RKO (cell line): ENCODE measurements around the gene ZFAND3.

ENCODE experiments used
- DNase-seq: peaks from one replicate; pipeline ENCODE4 v3.0.0-alpha.2; 2016; ENCODE audit warnings: low spot score

ZFAND3 gene

DNA sequence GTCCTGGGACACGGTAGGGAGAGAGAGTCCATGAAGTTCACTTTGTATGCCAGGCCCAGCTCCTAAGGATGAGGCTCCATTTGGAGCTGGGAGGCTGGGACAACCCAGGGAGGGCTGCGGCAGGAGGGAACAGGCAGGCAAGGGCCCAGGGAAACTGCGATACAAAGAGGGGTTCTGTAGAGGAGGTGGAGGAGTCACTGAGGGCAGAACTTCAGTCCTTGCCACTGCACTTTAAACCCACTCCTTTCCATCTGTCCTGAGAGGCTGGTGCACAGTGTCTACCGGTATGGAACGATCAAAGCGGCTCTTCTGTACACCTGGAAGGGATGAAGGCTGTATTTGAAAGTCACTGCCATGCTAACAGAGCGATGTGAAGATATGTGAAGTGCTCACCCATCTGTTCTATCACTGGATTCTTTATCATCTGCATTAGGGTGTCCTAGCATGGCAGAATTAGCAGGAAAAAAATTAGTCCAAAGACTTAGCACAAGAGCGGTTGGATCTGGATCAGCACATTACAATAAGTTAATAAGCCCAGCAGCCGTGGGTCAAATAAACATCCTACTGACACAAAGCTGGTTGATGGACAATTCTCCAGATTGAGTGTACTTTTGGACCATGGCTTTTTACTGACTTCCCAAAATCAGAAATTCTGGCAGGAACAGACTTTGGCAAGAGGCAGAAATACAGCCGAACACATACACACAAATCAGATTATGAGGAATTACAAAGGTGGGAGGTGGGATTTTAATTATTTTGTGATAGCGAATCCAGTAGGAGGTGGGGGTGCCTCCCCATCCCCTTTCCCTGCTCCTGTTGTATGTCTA lies 20.9 kb upstream of the ZFAND3 start:
- DNase-seq: no peak

DNA sequence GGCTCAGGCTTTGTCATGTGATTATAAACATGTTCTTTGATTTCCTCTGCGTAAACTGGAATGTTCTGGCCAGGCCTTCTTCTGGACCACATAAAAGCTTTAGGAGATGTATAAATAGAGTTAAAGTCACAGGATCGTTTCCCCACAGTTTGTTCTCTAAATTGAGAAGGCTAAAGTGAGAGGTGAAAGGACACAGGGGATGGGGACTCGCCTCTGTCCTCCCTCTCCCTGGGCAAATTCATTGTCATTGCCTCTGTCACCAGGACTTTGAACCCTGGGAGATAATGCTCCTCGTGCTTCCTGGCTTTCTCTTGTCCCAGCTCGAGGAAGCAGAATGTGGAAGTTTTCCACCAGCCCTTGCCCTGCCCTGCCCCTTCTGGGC lies 20.3 kb upstream of the ZFAND3 start:
- DNase-seq: no peak

DNA sequence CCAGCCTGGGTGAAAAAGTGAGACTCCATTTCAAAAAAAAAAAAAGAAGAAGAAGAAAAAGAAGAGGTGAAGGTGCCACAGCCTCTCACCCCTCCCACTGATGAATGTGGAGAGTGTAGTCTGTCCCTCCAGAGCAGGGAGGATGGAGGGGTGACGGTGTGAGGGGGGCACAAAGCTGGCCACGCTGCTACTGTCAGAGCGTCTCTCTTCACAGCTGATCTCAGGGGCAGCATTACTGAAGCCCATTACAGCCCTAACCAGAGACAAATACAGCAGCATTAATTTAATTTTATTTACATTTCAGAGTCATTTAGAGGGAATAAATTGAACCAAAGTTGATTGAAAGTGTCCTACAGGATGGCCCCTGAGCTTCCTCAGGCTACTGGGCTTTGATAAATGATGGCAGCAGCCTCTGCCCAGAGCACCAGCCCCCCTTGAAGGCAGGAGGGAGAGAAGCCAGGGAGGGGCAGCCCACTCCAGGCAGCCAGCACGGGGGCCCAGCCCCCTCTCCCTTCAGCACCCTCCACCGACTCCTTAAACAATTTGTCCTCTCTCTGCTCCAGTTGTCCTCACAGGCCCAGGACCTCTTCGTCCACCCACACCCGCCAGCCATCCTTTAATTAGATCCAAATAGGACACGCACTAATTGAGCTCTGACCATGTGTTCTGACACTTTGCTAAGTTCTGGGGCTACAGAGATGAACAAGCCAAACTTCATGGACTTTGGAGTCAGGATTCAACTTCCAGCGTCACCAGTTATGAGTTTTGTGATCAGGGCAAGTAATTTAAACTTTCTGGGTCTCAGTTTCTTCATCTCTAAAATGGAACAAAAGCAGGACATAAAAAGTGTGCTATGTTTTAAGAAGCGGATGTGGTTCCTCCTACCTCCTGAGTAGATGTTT lies 18.6 kb upstream of the ZFAND3 start:
- no peak for DNase-seq

DNA sequence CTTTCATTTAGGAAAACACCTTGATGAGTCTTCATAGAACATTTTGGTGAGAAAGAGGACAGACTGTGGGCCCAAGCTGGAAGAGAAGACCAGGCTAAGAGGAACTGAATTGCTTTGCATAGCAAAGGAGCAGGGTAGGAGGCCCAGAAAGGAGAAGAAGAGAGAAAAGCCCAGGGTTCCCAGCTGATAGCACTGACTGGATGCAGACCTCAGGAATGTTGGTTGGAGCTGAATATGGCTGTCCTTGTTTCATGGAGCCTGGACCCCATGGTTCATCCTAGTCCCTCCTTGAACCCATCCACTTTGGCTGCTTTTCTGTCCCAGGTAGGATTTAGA lies 18.0 kb upstream of the ZFAND3 start:
- no peak for DNase-seq

DNA sequence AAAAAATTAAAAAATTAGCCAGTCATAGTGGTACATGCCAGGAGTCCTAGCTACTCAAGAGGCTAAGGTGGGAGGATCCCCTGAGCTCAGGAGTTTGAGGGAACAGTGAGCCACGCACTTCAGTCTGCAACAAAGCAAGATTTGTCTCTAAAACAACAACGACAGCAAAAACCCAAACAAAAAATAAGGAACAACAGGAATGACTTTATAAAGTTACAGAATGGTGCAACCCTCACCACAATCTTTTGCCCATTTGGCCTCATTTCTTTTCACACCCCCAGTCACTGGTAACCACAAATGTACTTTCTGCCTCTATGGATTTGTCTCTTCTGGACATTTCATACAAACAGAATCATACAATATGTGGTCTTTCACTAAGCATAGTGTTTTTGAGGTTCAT lies 16.7 kb upstream of the ZFAND3 start:
- no peak for DNase-seq

DNA sequence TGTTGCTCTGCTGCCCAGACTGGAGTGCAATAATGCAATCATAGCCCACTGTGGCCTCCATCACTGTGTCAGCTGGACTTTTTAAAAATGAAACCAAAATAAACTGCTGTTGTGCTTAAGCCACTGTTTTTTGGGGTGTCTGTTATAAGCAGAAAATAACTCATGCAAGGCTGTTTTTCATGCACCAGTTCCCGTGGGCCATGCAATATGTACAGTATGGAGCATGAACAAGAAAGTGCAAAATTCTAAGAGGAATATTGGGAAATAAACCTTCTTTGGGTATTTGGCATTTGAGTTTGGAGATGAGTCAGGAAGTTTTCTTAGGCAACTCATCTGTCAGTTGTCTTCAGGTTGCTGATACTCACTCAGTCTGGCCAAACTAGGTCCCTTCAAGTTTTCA lies 14.9 kb upstream of the ZFAND3 start:
- DNase-seq: no peak

DNA sequence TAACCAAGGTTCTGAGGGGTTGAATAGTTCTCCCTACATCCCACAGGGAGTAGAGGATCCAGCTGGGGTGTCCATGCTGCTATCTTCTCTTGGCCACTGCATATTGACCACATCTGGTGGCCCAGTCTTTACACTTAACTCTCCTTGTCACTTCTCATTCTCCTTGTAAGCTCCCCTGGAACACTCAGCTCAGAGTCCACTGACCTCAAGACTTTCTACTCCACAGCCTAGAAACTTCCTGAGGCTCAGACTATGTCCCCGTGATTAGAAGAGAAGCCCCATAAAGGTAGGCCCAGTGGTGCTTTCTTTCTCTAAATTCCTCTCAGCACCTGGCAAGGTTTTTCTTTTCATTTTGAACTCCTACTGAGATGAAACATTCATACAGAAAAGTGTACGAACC lies 13.3 kb upstream of the ZFAND3 start:
- no peak for DNase-seq

DNA sequence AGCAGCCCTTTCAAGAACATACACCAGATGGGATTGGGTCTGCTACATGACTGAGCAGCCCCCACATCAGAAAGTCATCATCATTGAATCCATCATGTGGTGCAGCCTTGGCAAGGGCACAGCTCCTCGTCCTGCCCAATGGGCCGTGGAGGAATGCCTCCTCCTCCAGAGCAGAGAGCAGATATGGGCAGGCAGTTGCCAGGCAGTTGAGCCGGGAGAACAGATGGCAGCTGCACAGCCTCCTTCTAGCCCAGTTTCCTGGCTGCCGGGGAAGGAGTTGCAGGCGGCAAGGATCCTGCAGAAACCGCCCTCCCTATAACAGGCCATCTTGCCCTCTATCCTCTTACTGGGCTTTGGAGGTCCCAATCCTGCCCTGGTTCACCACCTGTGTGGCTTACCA lies 11.9 kb upstream of the ZFAND3 start:
- DNase-seq: no peak

DNA sequence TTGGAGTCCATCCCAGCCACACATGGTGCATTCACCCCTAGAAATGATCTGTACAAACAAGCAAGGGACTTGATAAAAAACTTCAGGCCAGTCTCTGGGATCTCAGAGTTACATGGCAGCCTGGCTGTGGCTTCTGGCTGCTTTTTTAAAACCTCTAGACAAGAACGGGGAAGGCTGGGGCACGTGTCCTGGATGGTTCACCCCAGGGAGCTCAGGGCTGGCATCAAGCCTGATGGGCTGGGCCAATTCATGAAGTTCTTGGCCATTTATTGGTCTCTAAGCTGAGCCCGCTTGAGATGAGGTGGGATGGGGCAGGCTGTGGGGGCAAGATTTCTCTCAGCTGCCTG lies 10.4 kb upstream of the ZFAND3 start:
- DNase-seq: no peak

DNA sequence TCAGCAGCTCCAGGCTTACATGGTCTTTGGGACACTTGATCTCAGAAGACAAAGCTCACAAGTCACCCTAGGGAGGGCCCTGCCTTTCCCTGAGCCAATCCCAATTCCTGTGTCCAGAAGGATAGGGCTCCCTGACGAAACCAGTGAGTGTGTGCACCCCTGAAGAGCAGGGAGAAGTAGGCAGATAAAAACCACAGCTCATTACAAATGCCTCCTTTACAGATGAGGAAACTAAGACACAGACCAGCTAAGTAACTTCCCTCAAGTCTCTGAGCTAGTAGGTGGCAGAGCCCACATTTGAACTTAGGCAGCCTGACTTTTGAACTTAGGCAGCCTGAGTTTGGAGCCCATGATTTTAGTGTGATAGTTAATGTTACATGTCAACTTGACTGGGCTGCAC lies 6.7 kb upstream of the ZFAND3 start:
- DNase-seq: no peak

DNA sequence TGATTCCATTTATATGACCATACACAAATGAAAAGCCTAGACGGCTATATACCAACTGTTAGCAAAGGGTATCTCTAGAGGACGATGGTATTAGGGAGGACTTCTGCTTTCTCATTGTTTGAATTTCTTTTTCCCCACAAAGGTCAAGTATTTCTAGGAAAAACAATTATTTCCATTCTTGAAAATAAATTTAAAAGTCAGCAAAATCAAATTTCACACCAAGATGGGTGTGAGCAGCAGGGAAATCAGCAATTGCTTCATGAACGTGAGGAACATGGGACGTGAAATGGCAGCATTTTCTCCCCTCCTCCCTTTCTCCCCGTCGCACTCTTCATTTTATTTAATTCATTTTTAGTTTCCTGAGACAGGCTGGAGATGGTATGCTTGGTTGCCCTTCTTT lies 5.2 kb upstream of the ZFAND3 start:
- no peak for DNase-seq

DNA sequence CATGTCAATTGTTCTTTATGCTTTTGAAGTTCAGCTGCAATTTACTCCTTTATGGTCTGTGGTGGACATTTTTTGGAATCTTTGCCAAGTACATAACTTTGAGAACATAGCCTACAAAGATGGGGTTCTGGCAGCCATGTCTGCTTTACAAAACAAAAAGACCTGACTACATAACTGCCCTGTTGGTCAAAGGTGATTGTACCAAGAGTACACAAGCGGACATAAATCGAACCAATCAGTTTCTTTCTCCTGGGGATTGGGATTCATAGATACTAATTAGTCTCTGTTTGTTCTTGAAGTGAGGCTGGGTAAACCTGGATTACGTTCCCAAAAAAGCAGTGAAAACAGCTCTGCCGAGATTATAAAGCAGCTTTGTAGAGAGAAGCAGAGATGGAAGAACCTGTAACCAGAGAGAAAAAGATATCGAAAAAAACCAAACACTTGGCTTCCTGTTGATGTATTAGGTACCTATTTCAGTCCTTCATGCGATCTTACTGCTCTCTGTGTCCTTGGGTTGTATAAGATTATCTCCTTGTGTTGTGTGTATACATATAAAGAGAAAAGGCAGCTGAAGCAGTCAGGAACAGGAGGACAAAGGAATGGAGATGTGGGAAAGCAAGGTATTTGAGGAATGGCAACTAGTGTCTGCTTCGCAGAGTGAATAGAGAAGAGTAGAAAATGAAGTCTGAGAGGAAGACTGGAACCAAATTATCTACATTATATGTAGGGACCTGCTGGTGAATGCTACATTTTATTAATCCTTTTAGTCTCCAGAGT lies 2.7 kb upstream of the ZFAND3 start:
- DNase-seq: no peak

DNA sequence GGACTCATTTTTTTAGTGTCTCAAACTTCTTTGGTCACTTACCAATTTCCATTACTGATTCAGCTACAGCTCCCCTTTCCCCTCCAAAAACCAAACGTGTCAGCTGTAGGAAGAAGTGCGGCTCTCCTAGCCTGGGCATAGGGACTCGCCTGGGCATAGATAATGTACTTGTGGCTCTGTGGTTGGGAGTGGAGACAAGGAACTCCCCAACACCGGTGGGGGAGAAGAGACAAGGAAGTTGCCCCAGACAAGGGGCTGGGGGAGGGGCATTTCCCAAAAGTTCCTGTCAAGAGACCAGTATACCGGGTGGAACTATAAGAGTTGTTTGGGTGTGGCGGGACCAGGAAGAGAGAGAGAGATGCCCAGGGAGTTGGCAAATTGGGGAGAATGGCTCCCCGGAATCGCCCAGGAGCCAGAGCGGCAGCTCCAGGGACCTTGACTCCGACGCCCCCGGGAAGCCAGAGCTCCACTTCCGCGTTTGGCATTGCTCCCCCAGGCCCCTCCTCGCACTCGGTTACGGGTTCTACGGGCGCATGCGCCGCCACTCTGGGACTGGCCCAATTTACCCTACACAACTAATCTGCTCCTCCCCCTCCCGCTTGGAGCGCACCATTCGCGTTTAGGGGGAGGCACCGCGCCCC lies 871 bp upstream of the ZFAND3 start:
- DNase-seq: peak; percentile 98

DNA sequence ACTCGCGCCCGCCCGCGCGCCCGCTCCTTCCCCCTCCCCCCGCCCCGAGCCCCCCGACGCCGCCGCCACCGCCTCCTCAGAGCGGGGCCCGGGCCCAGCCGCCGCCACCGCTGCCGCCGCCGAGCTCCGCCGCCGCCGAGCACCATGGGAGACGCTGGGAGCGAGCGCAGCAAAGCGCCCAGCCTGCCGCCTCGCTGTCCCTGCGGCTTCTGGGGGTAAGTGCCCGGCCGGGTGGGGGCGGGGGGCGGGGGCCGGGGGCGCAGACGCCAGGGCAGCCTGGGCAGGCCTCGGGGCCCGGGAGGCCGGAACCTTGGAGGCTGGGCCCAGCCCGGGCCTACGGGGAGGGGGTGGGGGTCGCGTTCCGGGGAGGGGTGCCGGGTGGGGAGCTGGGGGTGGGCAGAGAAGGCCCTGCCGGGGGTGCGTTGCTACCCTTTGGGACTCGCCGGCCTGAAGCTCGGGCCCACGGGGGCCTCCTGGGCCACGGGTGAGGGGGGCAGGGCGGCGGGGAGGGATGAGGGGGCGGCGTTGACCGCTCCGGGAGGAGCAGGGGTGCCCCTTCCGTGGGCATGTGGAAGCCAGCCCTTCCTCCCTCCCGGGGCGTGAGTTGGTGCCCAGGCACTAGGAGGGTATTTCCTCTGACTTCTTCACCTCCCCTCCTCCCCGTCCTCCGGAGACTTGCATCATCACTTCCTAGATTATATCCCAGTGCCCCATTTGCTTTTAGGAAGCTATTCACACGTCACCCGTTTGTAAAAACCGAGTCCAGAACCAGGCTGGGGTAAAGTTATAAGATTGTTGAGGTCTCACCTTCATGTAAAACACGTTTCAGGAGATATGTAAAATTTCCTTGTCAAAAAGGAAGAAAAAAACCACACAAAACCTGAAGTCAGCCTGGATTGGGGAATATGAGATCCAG lies 533 bp downstream of the ZFAND3 start:
- peak; percentile 90 for DNase-seq

DNA sequence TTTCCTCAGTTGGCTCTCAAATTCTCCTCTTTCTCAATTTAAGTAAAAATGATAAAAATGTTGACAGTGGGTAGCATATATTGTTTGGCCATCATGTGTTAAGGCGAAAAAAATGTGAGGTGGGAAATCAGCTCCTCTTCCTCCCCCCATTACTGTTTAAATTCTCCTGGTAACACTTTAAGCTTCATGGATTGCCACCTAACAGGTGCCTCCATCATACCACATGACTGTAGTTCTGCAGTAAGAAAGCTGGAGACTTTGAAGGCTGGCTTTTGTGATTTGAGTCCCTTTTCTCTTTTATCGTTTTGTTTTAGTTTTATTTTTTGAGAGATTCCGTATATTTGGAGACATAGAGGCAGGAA lies 1.2 kb downstream of the ZFAND3 start:
- peak; percentile 36 for DNase-seq

DNA sequence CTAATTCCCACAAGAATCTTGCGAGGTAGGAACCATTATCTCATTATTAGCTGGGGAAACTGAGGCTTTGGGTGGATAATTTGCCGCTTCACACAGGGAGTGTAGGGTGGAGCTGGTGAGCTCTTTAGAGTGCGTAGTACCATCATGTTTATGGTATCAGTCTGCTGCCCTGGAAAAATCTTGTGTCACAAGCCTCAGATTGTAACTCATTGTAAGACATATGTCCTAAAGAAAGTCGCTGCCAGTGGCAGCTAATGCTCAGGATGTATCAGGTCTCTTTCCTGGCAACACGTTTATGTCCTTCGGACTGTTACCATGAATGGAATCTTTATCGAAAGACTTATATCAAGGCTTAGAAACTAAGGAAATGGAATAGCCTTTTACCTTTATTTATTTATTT lies 1.9 kb downstream of the ZFAND3 start:
- no peak for DNase-seq

DNA sequence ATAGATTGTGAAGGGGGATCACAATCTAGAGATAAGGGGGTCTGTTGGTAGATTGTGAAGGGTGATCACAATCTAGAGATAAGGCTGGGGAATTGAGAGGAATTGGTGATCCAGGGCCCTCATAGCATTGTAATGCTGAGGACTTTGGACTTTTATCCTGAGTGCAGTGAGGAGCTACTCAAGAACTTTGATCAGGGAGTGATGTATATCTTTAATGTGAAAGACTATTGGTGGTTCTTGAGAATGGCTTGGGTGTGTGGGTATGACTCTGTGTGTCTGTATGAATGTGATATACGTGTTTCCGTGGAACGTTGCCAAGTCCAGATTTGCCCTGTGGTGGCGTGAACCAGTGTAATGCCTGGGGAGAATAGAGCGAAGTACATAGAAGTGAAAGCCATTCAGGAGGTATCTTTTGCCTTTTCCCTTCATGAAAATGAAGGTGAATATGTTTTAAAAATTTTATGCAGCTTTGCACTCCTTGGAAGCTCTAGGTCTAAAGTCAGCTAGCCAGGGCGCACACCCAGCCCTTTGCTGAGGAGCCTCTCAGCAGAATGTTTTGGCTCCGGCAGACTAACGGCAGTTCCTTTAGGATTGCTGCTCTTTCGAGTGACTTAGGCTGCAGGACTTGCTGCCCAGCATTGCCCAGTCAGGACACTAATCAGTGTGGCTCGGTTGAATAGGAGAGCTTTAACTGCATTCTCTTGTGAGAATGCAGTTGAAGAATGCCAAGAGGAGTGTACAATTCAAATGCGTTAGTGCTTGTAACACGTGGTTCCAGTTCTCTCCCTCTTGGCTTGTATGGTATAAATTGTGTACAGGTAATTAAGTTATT lies 3.5 kb downstream of the ZFAND3 start:
- peak; percentile 15 for DNase-seq

DNA sequence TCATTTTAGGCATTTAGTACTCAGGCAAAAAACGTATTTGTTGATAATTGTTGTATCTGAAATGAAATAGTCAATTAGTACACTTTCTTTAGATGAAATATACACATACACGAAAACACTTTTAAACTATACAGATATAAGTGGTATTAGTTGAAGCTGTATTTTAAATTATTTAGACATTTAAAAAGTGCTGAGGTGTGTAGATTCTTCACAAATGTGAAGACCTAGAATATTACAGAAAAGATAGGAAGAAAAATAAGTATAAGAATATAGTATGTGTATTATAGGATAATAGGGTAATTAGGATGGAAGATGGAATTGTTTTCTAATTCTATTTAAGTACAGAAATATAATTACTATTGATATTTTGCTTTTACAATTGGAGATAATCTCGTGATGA lies 4.6 kb downstream of the ZFAND3 start:
- DNase-seq: no peak

DNA sequence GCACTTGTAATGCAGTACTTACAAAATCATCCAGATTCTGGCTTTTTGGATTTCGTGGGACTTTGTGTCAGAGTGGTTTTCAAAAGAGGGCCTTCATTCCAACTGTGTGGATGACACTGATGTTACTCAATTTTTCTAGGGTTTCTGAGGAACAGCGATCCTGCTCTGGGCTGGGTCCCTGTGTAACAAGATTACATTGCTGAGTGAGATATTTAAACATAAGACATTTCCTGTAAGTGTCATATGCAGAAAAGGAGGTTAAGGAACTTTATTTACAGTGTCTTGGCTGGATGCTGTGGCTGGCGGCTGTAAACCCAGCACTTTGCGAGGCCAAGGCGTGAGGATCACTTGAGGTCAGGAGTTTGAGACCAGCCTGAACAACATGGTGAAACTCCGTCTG lies 6.7 kb downstream of the ZFAND3 start:
- no peak for DNase-seq

DNA sequence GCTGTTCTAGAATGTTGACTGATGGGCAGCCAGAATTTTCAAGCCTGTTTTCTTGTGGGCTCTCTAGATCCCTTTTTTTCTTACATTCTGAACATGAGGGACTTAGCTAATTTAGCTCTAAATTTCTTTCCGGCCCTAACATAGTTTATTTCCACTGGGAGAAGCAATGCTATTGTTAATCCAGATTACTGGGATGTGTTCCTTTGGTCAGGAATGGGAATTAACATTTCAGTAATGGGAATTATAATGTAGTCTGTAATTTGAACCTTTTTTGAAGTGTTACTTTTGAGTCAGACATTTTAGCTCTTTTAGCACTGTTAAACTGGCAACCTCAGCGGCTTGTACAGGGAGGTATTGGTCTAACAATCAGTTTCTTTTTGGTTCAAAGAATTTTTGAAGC lies 7.5 kb downstream of the ZFAND3 start:
- no peak for DNase-seq
